Thoracic aorta (tissue), 2 donors: ENCODE data around the gene RAB34. TPM values are rescaled to one million over a fixed set of nuclear protein-coding genes. Genes with fewer than 3 reads are reported as not detected.

Experiments used
- ATAC-seq: fragments of 150-250 bp; one replicate; pipeline ENCODE4 v1.8.0; 2017; ENCODE audit warnings: low read depth; ENCODE audit not compliant: insufficient number of reproducible peaks, low FRiP score
- DNase-seq: peaks from one replicate; pipeline ENCODE4 v3.0.0-alpha.2; 2020; ENCODE audit warnings: low spot score
- H3K27ac ChIP-seq, 2 donors: fragments of 200-600 bp; sonication (generic); 1 replicate in 1 of 2; 2 replicates in 1 of 2; pipeline ENCODE4 v1.5.1; 2016; ENCODE audit warnings: mild to moderate bottlenecking in 2 of 2, moderate library complexity in 2 of 2
- H3K27me3 ChIP-seq: fragments of 200-600 bp; sonication (generic); replicated peaks from 2 replicates; pipeline ENCODE4 v1.6.0; 2016; ENCODE audit warnings: mild to moderate bottlenecking; ENCODE audit not compliant: insufficient read depth
- H3K36me3 ChIP-seq: fragments of 200-600 bp; sonication (generic); one replicate; pipeline ENCODE4 v1.5.1; 2016
- H3K4me1 ChIP-seq, 2 donors: fragments of 200-600 bp; sonication (generic); 1 replicate in 1 of 2; 2 replicates in 1 of 2; pipeline versions ENCODE4 v1.5.1 to v1.6.0; 2016; ENCODE audit warnings: low read depth in 2 of 2, mild to moderate bottlenecking in 1 of 2; ENCODE audit not compliant: control insufficient read depth in 1 of 2
- H3K4me3 ChIP-seq: fragments of 200-600 bp; sonication (generic); 2 replicates; pipeline ENCODE4 v1.5.1; 2016; ENCODE audit warnings: mild to moderate bottlenecking
- H3K9me3 ChIP-seq: fragments of 200-600 bp; sonication (generic); 2 replicates; pipeline ENCODE4 v1.5.1; 2016
- CTCF ChIP-seq: fragments of 200-600 bp; sonication (generic); IDR thresholded peaks from one replicate; pipeline ENCODE4 v1.5.1; 2019; ENCODE audit warnings: antibody characterized with exemption
- total RNA-seq, 2 donors: library from RNA; depleted of rRNA; stranded (reverse); fragments of >200 nt; gene quantifications; one replicate each; pipeline versions ENCODE4 v1.1.0 to v1.2.3, GENCODE V29; 2016

Gene RAB34
- total RNA-seq, 2 donors from 2014 or later = 288 to 381 TPM

- TF ChIP-seq CTCF = no peak
- H3K27me3 ChIP-seq = no peaks in the 10 kb centered on the region
- H3K36me3 ChIP-seq = peaks cover 19% of the 10 kb centered on the region
- ATAC-seq (no peak), DNase-seq (no peak)
- H3K27ac ChIP-seq = no peak overlapping the region
- H3K4me1 ChIP-seq = peaks cover 4 to 8% of the 10 kb centered on the region in 2 donors
- no peaks in the 10 kb centered on the region for H3K9me3 ChIP-seq
- no peak overlapping the region for H3K4me3 ChIP-seq
These were observed 11.8 kb downstream of the RAB34 start for GRCh38 chr17:28705728-28706334.

- H3K36me3 ChIP-seq = peaks cover 26% of the 10 kb centered on the region
- TF ChIP-seq CTCF = no peak
- ATAC-seq = no peak
These were observed 12.5 kb downstream of the RAB34 start for GRCh38 chr17:28705074-28705659.

GRCh38 chr17:28704219-28704858, 13.3 kb downstream of the RAB34 start:
- no peak overlapping the region for H3K27ac ChIP-seq
- H3K4me3 ChIP-seq = no peak overlapping the region
- H3K4me1 ChIP-seq = no peaks in the 10 kb centered on the region
- no peak for ATAC-seq
- H3K9me3 ChIP-seq = no peaks in the 10 kb centered on the region
- no peaks in the 10 kb centered on the region for H3K27me3 ChIP-seq
- TF ChIP-seq CTCF = no peak
- H3K36me3 ChIP-seq = peaks cover 34% of the 10 kb centered on the region
- no peak for DNase-seq

More at GRCh38 chr17:28705074-28705659, 12.5 kb downstream of the RAB34 start:
- peaks cover 3 to 5% of the 10 kb centered on the region in 2 donors for H3K4me1 ChIP-seq
- H3K27ac ChIP-seq = no peak overlapping the region
- H3K9me3 ChIP-seq = no peaks in the 10 kb centered on the region
- H3K4me3 ChIP-seq = no peak overlapping the region
- no peak for DNase-seq
- no peaks in the 10 kb centered on the region for H3K27me3 ChIP-seq

- no peak overlapping the region for H3K27ac ChIP-seq
- no peak overlapping the region for H3K4me3 ChIP-seq
- no peaks in the 10 kb centered on the region for H3K4me1 ChIP-seq
- no peak for DNase-seq
- peaks cover 41% of the 10 kb centered on the region for H3K36me3 ChIP-seq
- TF ChIP-seq CTCF = no peak
- no peaks in the 10 kb centered on the region for H3K27me3 ChIP-seq
- H3K9me3 ChIP-seq = no peaks in the 10 kb centered on the region
- ATAC-seq = no peak
These were observed 14.0 kb downstream of the RAB34 start for GRCh38 chr17:28703552-28704218.

GRCh38 chr17:28702752-28703150, 14.9 kb downstream of the RAB34 start:
- Histone ChIP-seq H3K4me1 (no peaks in the 10 kb centered on the region), H3K27ac (no peak overlapping the region), H3K27me3 (no peaks in the 10 kb centered on the region), H3K9me3 (no peaks in the 10 kb centered on the region), H3K36me3 (peaks cover 50% of the 10 kb centered on the region), H3K4me3 (no peak overlapping the region)
- ATAC-seq (no peak), DNase-seq (no peak)
- no peak for TF ChIP-seq CTCF
